Measurements from ENCODE around the gene PRICKLE4. TPM values are rescaled to one million over a fixed set of nuclear protein-coding genes. Genes with fewer than 3 reads are reported as not detected.

The PRICKLE4 gene
- total RNA-seq, 1 experiment from 2014 or later, result 6.4 TPM

- H3K27me3 Mint-ChIP-seq (ENCODE audit: unreplicated experiment), result no peaks in the 10 kb centered on the region
- no peaks in the 10 kb centered on the region for H3K9me3 Mint-ChIP-seq (ENCODE audit: low read depth, unreplicated experiment)
- no peaks in the 10 kb centered on the region for H3K4me1 Mint-ChIP-seq (ENCODE audit: low read depth, unreplicated experiment)
- no peak for TF ChIP-seq CTCF (IDR thresholded peaks at IDR 0.05; ENCODE audit: unreplicated experiment)
- DNase-seq, result no peak
- CTCF ChIA-PET, result no interaction called here
- no peaks in the 10 kb centered on the region for H3K36me3 Mint-ChIP-seq (ENCODE audit: insufficient read depth, unreplicated experiment)
- intact Hi-C loops (cut with micrococcal nuclease; ENCODE audit: unreplicated experiment), result no loop called here
- no peak overlapping the region for H3K27ac Mint-ChIP-seq (ENCODE audit: unreplicated experiment)
- H3K4me3 Mint-ChIP-seq (ENCODE audit: low read depth, unreplicated experiment), result no peak overlapping the region
- no TSS peak for BruUV-seq (replicated peaks)
These were observed 33.4 kb downstream of the PRICKLE4 start for GRCh38 chr6:41813956-41814355.

- Mint-ChIP-seq H3K27me3 (ENCODE audit: unreplicated experiment) (no peaks in the 10 kb centered on the region), H3K9me3 (ENCODE audit: low read depth, unreplicated experiment) (no peaks in the 10 kb centered on the region), H3K27ac (ENCODE audit: unreplicated experiment) (no peak overlapping the region), H3K4me3 (ENCODE audit: low read depth, unreplicated experiment) (no peak overlapping the region), H3K4me1 (ENCODE audit: low read depth, unreplicated experiment) (no peaks in the 10 kb centered on the region), H3K36me3 (ENCODE audit: insufficient read depth, unreplicated experiment) (no peaks in the 10 kb centered on the region)
- no TSS peak for BruUV-seq (replicated peaks)
- no peak for DNase-seq
- CTCF ChIA-PET, result no interaction called here
- intact Hi-C loops (cut with micrococcal nuclease; ENCODE audit: unreplicated experiment), result no loop called here
- no peak for TF ChIP-seq CTCF (IDR thresholded peaks at IDR 0.05; ENCODE audit: unreplicated experiment)
These were observed 34.0 kb downstream of the PRICKLE4 start for GRCh38 chr6:41814629-41815028.

GRCh38 chr6:41815587-41815986 lies 35.0 kb downstream of the PRICKLE4 start:
- BruUV-seq (replicated peaks), result no TSS peak
- CTCF ChIA-PET, result interaction anchor here (0.6 kb wide), 1 partner anchor 134 kb away, joined by 6 read pairs; no protein-coding TSS in a partner anchor
- no peaks in the 10 kb centered on the region for H3K27me3 Mint-ChIP-seq (ENCODE audit: unreplicated experiment)
- intact Hi-C loops (cut with micrococcal nuclease; ENCODE audit: unreplicated experiment), result no loop called here
- no peaks in the 10 kb centered on the region for H3K36me3 Mint-ChIP-seq (ENCODE audit: insufficient read depth, unreplicated experiment)
- no peaks in the 10 kb centered on the region for H3K4me1 Mint-ChIP-seq (ENCODE audit: low read depth, unreplicated experiment)
- no peak overlapping the region for H3K4me3 Mint-ChIP-seq (ENCODE audit: low read depth, unreplicated experiment)
- H3K27ac Mint-ChIP-seq (ENCODE audit: unreplicated experiment), result no peak overlapping the region
- no peak for DNase-seq
- no peak for TF ChIP-seq CTCF (IDR thresholded peaks at IDR 0.05; ENCODE audit: unreplicated experiment)
- H3K9me3 Mint-ChIP-seq (ENCODE audit: low read depth, unreplicated experiment), result no peaks in the 10 kb centered on the region

GRCh38 chr6:41818271-41819054 lies 37.9 kb downstream of the PRICKLE4 start:
- no peak for TF ChIP-seq CTCF (IDR thresholded peaks at IDR 0.05; ENCODE audit: unreplicated experiment)
- CTCF ChIA-PET, result interaction anchor here (0.6 to 1.1 kb wide), 2 partner anchors 31 to 1050 kb away, joined by 3 to 4 read pairs; partner anchors contain the start of gene TOMM6
- Mint-ChIP-seq H3K27ac (ENCODE audit: unreplicated experiment) (no peak overlapping the region), H3K9me3 (ENCODE audit: low read depth, unreplicated experiment) (no peaks in the 10 kb centered on the region), H3K4me1 (ENCODE audit: low read depth, unreplicated experiment) (no peaks in the 10 kb centered on the region), H3K27me3 (ENCODE audit: unreplicated experiment) (no peaks in the 10 kb centered on the region), H3K4me3 (ENCODE audit: low read depth, unreplicated experiment) (no peak overlapping the region), H3K36me3 (ENCODE audit: insufficient read depth, unreplicated experiment) (no peaks in the 10 kb centered on the region)
- no TSS peak for BruUV-seq (replicated peaks)
- intact Hi-C loops (cut with micrococcal nuclease; ENCODE audit: unreplicated experiment), result no loop called here
- no peak for DNase-seq

Measured in Calu3 (cell line).